ENCODE data around the gene BST1.

DNA sequence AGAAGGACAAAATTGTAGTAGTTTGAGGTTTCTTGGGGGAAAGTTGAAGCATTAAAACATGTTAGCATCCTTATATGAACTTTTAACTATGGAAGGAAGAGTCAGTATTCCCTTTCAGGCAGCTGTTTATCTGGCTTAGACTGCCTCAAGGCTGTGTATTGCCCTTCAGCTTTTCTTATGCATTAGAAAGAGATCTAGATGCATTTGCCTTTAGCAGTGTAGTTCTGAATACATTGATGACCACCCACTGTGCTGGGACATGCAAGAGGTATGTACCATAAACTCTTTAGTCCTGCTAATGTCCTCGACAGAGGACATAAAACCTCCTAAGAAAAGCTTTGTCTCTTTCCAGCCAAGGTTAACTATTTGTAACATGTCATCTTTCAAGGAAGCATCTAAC, 18.4 kb upstream of the BST1 start:
- TF ChIP-seq EZH2phosphoT487 (IDR thresholded peaks at IDR 0.05; ENCODE audit: insufficient read depth, low read depth), result no peak
- no peak for TF ChIP-seq EZH2 (IDR thresholded peaks at IDR 0.05; ENCODE audit: insufficient read depth, poor library complexity, severe bottlenecking)
